Liver (tissue), 3 donors: ENCODE results near the gene SLC38A10.

ENCODE experiments used
- CTCF ChIP-seq: fragments of 150-350 bp; IDR thresholded peaks from 2 replicates; pipeline ENCODE4 v1.5.1; 2017; ENCODE audit warnings: improper control_type of control experiment, low read depth, low read length; ENCODE audit not compliant: missing input control
- GABPA ChIP-seq, 2 donors: IDR thresholded peaks in 1 of 2; conservative IDR thresholded peaks in 1 of 2; 2 replicates each; pipeline ENCODE4 v1.6.1; 2016; ENCODE audit warnings: antibody characterized with exemption in 2 of 2, mild to moderate bottlenecking in 1 of 2, moderate library complexity in 1 of 2
- NR2F2 ChIP-seq: IDR thresholded peaks from 2 replicates; pipeline ENCODE4 v1.6.1; 2016; ENCODE audit warnings: antibody characterized with exemption
- donor health status: healthy.
- donor health status: healthy.

- TF ChIP-seq NR2F2 (no peak), CTCF (no peak), GABPA (IDR thresholded peaks at IDR 0.05 in 1 of 2, conservative IDR thresholded peaks at IDR 0.05 in 1 of 2) (no peak)
Observed at GRCh38 chr17:81243333-81243664, 51.8 kb downstream of the SLC38A10 start.
